ENCODE measurements around the gene PRKAA1.
A peak's percentile ranks its signal among the peaks of the same experiment; 100 is the strongest.

PRKAA1 gene

GRCh38 chr5:40755093-40755406, 43.1 kb downstream of the PRKAA1 start:
- peaks cover 27% of the 10 kb centered on the region for H3K4me1 ChIP-seq (ENCODE audit: insufficient read depth, low read length, poor library complexity, severe bottlenecking)
- peak overlapping the region; percentile 88 for H3K9ac ChIP-seq (ENCODE audit: low read depth, low read length, poor library complexity, severe bottlenecking)
- H3K9me3 ChIP-seq (ENCODE audit: insufficient read depth, low read depth, low read length) = no peaks in the 10 kb centered on the region
- peak; percentile 89 for TF ChIP-seq CTCF (conservative IDR thresholded peaks at IDR 0.05; ENCODE audit: low read length)
- TF ChIP-seq EZH2phosphoT487 (IDR thresholded peaks at IDR 0.05; ENCODE audit: borderline replicate concordance) = no peak
- no peaks in the 10 kb centered on the region for H3K27me3 ChIP-seq (ENCODE audit: insufficient read depth, low read length, poor library complexity, severe bottlenecking)
- H3K9me2 ChIP-seq (replicated peaks; ENCODE audit: low read depth, low read length) = no peaks in the 10 kb centered on the region
- peaks cover 32% of the 10 kb centered on the region for H3K79me2 ChIP-seq (ENCODE audit: insufficient read depth, low read length)
- H2AFZ ChIP-seq (ENCODE audit: low read length) = peak overlapping the region; percentile 92
- no peaks in the 10 kb centered on the region for H4K20me1 ChIP-seq (ENCODE audit: insufficient read depth, low read length, poor library complexity, severe bottlenecking)
- H3F3A ChIP-seq (ENCODE audit: low read depth) = no peaks in the 10 kb centered on the region; the same call in 1 of the 2 replicates
- peak overlapping the region; percentile 78 for H3K4me2 ChIP-seq (ENCODE audit: low read depth, low read length, poor library complexity, severe bottlenecking)
- peak overlapping the region; percentile 92 for H3K4me3 ChIP-seq (ENCODE audit: low read length, poor library complexity, severe bottlenecking)
- peaks cover 8% of the 10 kb centered on the region for H3K36me3 ChIP-seq (ENCODE audit: insufficient read depth, low read length)

GRCh38 chr5:40754381-40755092, 43.6 kb downstream of the PRKAA1 start:
- no peaks in the 10 kb centered on the region for H3K27me3 ChIP-seq (ENCODE audit: insufficient read depth, low read length, poor library complexity, severe bottlenecking)
- H3K4me2 ChIP-seq (ENCODE audit: low read depth, low read length, poor library complexity, severe bottlenecking) = peak overlapping the region; percentile 78
- peak overlapping the region; percentile 92 for H2AFZ ChIP-seq (ENCODE audit: low read length)
- H3K4me1 ChIP-seq (ENCODE audit: insufficient read depth, low read length, poor library complexity, severe bottlenecking) = peaks cover 27% of the 10 kb centered on the region
- H3K9me2 ChIP-seq (replicated peaks; ENCODE audit: low read depth, low read length) = no peaks in the 10 kb centered on the region
- peaks cover 3% of the 10 kb centered on the region; the same call in 1 of the 2 replicates for H3K36me3 ChIP-seq (ENCODE audit: insufficient read depth, low read length)
- no peaks in the 10 kb centered on the region for H4K20me1 ChIP-seq (ENCODE audit: insufficient read depth, low read length, poor library complexity, severe bottlenecking)
- peaks cover 32% of the 10 kb centered on the region for H3K79me2 ChIP-seq (ENCODE audit: insufficient read depth, low read length)
- H3K4me3 ChIP-seq (ENCODE audit: low read length, poor library complexity, severe bottlenecking) = peak overlapping the region; percentile 92
- H3K9me3 ChIP-seq (ENCODE audit: insufficient read depth, low read depth, low read length) = no peaks in the 10 kb centered on the region
- no peaks in the 10 kb centered on the region; the same call in 1 of the 2 replicates for H3F3A ChIP-seq (ENCODE audit: low read depth)
- TF ChIP-seq EZH2phosphoT487 (IDR thresholded peaks at IDR 0.05; ENCODE audit: borderline replicate concordance) (no peak), CTCF (conservative IDR thresholded peaks at IDR 0.05; ENCODE audit: low read length) (no peak)
- H3K9ac ChIP-seq (ENCODE audit: low read depth, low read length, poor library complexity, severe bottlenecking) = peak overlapping the region; percentile 88

- H3K9me3 ChIP-seq (ENCODE audit: insufficient read depth, low read depth, low read length) = no peaks in the 10 kb centered on the region
- no peak overlapping the region for H3K9ac ChIP-seq (ENCODE audit: low read depth, low read length, poor library complexity, severe bottlenecking)
- peak overlapping the region; percentile 50 for H3K4me2 ChIP-seq (ENCODE audit: low read depth, low read length, poor library complexity, severe bottlenecking)
- no peaks in the 10 kb centered on the region for H3K27me3 ChIP-seq (ENCODE audit: insufficient read depth, low read length, poor library complexity, severe bottlenecking)
- TF ChIP-seq CTCF (conservative IDR thresholded peaks at IDR 0.05; ENCODE audit: low read length) = no peak
- TF ChIP-seq EZH2phosphoT487 (IDR thresholded peaks at IDR 0.05; ENCODE audit: borderline replicate concordance) = no peak
- H3K79me2 ChIP-seq (ENCODE audit: insufficient read depth, low read length) = peaks cover 16% of the 10 kb centered on the region; the same call in 1 of the 2 replicates
- peaks cover 14% of the 10 kb centered on the region for H3K4me1 ChIP-seq (ENCODE audit: insufficient read depth, low read length, poor library complexity, severe bottlenecking)
- no peaks in the 10 kb centered on the region for H3K9me2 ChIP-seq (replicated peaks; ENCODE audit: low read depth, low read length)
- no peaks in the 10 kb centered on the region for H3K36me3 ChIP-seq (ENCODE audit: insufficient read depth, low read length)
- no peaks in the 10 kb centered on the region for H3F3A ChIP-seq (ENCODE audit: low read depth)
- H4K20me1 ChIP-seq (ENCODE audit: insufficient read depth, low read length, poor library complexity, severe bottlenecking) = peaks cover 2% of the 10 kb centered on the region
- H3K4me3 ChIP-seq (ENCODE audit: low read length, poor library complexity, severe bottlenecking) = no peak overlapping the region
- H2AFZ ChIP-seq (ENCODE audit: low read length) = no peak overlapping the region
These were observed 51.5 kb downstream of the PRKAA1 start for GRCh38 chr5:40746703-40747102.

Measured in Loucy (cell line).